ENCODE results near the gene ARHGAP26. TPM values are rescaled to one million over a fixed set of nuclear protein-coding genes. Genes with fewer than 3 reads are reported as not detected.

The ARHGAP26 gene
- total RNA-seq, 2 donors from 2014 or later, result 27.5 to 80.7 TPM

DNA sequence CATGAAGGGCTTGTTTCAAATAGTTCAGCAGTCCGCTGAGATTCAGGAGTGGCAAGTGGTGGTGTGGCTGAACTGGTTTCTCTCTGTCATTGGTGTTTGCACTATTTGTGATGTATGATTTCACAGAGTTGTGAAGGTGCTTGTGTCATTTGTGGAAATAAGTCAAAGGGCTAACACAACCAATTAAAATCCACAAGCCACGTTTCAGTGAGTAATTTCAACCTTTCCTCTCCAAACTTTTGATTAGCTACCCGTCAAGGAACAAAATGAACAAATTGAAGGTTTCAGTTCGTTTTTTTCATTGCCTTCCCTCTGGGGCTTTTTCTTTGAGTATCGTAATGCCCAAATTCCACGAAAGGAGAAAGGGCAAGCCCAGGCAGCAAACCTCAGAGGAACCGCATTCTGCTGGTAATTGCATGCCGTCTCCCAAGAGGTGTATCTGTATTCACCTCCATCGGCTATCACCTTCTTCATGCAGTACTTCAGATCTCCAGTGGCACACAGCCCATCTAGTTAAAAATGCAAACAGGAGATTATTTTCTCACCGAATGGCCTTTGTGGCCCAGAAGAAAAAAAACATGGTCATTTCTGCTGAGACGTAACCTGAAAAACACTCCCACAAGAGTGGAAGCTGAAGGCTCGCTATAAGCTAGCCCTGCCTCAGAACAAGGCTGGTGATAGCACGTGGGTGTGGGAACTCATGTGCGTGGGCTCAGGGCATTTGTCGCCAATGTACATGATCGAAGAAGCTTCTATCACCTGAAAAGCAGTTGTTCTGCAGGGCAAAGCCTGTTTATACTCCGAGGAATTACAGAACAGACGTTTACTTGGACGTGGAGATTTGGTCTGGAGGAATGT lies 436.2 kb downstream of the ARHGAP26 start:
- Histone ChIP-seq H3K27ac (no peak overlapping the region), H3K36me3 (no peaks in the 10 kb centered on the region), H3K4me3 (no peak overlapping the region), H3K27me3 (replicated peaks; ENCODE audit: insufficient read depth) (no peaks in the 10 kb centered on the region), H3K4me1 (ENCODE audit: control insufficient read depth in 1 of 2, low read depth in 2 of 2) (peaks cover 10 to 30% of the 10 kb centered on the region in 2 donors), H3K9me3 (no peaks in the 10 kb centered on the region)
- ATAC-seq (ENCODE audit: insufficient number of reproducible peaks, low FRiP score, low read depth) (no peak), DNase-seq (ENCODE audit: low spot score) (no peak)
- TF ChIP-seq, protein P1, sequence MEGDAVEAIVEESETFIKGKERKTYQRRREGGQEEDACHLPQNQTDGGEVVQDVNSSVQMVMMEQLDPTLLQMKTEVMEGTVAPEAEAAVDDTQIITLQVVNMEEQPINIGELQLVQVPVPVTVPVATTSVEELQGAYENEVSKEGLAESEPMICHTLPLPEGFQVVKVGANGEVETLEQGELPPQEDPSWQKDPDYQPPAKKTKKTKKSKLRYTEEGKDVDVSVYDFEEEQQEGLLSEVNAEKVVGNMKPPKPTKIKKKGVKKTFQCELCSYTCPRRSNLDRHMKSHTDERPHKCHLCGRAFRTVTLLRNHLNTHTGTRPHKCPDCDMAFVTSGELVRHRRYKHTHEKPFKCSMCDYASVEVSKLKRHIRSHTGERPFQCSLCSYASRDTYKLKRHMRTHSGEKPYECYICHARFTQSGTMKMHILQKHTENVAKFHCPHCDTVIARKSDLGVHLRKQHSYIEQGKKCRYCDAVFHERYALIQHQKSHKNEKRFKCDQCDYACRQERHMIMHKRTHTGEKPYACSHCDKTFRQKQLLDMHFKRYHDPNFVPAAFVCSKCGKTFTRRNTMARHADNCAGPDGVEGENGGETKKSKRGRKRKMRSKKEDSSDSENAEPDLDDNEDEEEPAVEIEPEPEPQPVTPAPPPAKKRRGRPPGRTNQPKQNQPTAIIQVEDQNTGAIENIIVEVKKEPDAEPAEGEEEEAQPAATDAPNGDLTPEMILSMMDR (IDR thresholded peaks at IDR 0.05), result no peak

DNA sequence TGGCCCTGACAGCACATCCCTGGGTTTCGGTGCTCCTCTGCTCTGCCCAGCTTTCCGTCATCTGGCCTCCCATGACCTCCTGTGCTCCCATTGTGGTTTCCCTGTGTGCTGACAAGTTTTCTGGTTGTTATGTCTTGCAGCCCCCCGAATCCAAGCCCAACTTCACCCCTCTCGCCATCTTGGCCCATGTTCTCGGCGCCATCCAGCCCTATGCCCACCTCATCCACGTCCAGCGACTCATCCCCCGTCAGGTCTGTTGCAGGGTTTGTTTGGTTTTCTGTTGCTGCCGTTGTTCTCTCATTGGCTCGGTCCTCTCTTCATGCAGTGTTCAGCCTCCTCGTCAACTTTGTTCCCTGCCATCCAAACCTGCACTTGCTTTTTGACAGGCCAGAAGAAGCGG lies 436.9 kb downstream of the ARHGAP26 start:
- Histone ChIP-seq H3K4me1 (ENCODE audit: control insufficient read depth in 1 of 2, low read depth in 2 of 2) (peaks cover 10 to 30% of the 10 kb centered on the region in 2 donors), H3K27me3 (replicated peaks; ENCODE audit: insufficient read depth) (no peaks in the 10 kb centered on the region), H3K4me3 (no peak overlapping the region), H3K36me3 (no peaks in the 10 kb centered on the region), H3K27ac (no peak overlapping the region), H3K9me3 (no peaks in the 10 kb centered on the region)
- no peak for ATAC-seq (ENCODE audit: insufficient number of reproducible peaks, low FRiP score, low read depth)
- TF ChIP-seq, protein P1 (IDR thresholded peaks at IDR 0.05), result no peak
- DNase-seq (ENCODE audit: low spot score), result no peak

DNA sequence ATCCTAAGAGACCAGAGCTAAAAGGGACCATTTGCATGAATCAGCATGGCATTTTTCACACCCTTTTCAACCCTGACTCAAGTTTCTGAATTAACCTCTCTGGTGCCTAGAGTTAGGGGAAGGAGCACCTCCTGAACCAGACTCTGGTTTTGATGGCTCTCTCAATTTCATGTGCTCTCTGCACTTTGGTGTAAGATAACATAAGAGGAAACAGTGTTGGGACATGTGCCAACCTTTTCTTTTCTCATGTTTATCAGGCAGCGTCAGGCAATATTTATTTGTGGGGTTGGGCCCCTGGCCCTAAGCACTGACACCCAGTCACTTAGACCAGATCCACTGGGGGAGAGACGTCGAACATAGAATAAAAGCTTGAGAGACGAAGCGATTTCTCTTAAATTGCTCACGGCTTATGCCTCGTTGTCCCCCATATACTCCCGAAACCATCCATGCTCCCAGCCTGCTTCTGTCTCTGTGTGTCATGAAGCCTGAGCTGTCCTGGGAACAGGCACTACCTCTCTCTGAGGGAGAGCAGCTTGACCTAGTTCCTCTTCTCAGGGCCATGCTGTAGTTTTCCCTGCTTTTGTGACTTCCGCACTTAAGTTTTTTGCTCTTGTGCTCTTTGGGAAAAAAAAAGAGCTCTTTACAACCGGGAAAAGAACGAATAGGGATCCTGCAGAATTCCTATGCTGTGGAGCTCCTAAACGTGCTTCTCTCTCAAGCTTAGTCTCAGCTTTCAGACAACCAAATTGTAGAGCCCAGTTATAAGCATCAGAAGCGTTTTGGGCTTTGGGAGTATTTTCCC lies 437.6 kb downstream of the ARHGAP26 start:
- H3K27ac ChIP-seq, result no peak overlapping the region
- H3K27me3 ChIP-seq (replicated peaks; ENCODE audit: insufficient read depth), result no peaks in the 10 kb centered on the region
- H3K4me3 ChIP-seq, result no peak overlapping the region
- TF ChIP-seq, protein P1 (IDR thresholded peaks at IDR 0.05), result no peak
- no peak for ATAC-seq (ENCODE audit: insufficient number of reproducible peaks, low FRiP score, low read depth)
- peaks cover 10 to 30% of the 10 kb centered on the region in 2 donors for H3K4me1 ChIP-seq (ENCODE audit: control insufficient read depth in 1 of 2, low read depth in 2 of 2)
- no peak for DNase-seq (ENCODE audit: low spot score)
- no peaks in the 10 kb centered on the region for H3K9me3 ChIP-seq
- no peaks in the 10 kb centered on the region for H3K36me3 ChIP-seq

GRCh38 chr5:143208365-143208641 lies 438.1 kb downstream of the ARHGAP26 start:
- no peak for DNase-seq (ENCODE audit: low spot score)
- Histone ChIP-seq H3K4me1 (ENCODE audit: control insufficient read depth in 1 of 2, low read depth in 2 of 2) (peaks cover 10 to 34% of the 10 kb centered on the region in 2 donors), H3K36me3 (no peaks in the 10 kb centered on the region), H3K4me3 (no peak overlapping the region), H3K27ac (no peak overlapping the region), H3K27me3 (replicated peaks; ENCODE audit: insufficient read depth) (no peaks in the 10 kb centered on the region), H3K9me3 (no peaks in the 10 kb centered on the region)
- ATAC-seq (ENCODE audit: insufficient number of reproducible peaks, low FRiP score, low read depth), result no peak
- TF ChIP-seq, protein P1 (IDR thresholded peaks at IDR 0.05), result no peak

- Histone ChIP-seq H3K4me3 (no peak overlapping the region), H3K27ac (no peak overlapping the region), H3K27me3 (replicated peaks; ENCODE audit: insufficient read depth) (no peaks in the 10 kb centered on the region), H3K9me3 (no peaks in the 10 kb centered on the region), H3K4me1 (ENCODE audit: control insufficient read depth in 1 of 2, low read depth in 2 of 2) (peaks cover 10 to 40% of the 10 kb centered on the region in 2 donors), H3K36me3 (no peaks in the 10 kb centered on the region)
- TF ChIP-seq, protein P1 (IDR thresholded peaks at IDR 0.05), result no peak
- ATAC-seq (ENCODE audit: insufficient number of reproducible peaks, low FRiP score, low read depth) (no peak), DNase-seq (ENCODE audit: low spot score) (no peak)
Measured at GRCh38 chr5:143208781-143209510, 438.8 kb downstream of the ARHGAP26 start.

Measured in thoracic aorta (tissue), 2 donors.